ENCODE results near the gene DNALI1.

DNA sequence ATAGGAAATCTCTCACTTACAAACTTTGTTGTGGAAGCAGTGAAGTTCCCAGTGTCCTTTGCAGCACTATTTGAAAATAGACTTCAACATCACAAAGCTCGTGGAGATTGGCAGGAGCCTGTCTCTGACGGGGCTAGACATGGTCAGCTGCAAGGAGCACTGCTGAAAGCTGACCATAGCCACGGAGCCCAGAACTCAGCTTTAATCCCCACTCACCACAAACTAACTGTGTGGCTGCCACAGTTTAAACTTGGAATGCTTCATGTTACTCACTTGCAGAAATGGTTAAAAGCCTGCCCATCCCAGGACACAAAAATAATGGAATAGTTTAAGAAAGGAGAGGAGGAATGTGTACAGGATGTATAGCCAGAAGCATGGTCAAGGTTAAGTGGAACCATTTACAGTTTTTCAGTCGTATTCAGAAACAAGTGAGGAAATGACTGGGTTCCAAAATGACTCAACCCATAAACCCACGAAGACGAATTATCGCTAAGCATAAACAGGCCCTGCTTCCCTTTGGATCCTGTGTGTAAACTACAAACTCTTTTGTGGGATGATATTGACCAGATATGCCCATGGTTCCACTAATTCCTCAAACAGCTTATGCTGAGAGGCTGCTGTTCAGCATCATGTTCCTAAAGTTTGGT lies 18.2 kb downstream of the DNALI1 start:
- no peak for TF ChIP-seq CTCF (conservative IDR thresholded peaks at IDR 0.05; ENCODE audit: low read depth, low read length)
- TF ChIP-seq EZH2 (IDR thresholded peaks at IDR 0.05; ENCODE audit: low read length, unreplicated experiment): no peak
- TF ChIP-seq EZH2phosphoT487 (IDR thresholded peaks at IDR 0.05; ENCODE audit: borderline replicate concordance, low read length): no peak
